B cell (primary cell): ENCODE data around the gene RSPO3. TPM values are rescaled to one million over a fixed set of nuclear protein-coding genes. Genes with fewer than 3 reads are reported as not detected.

Source experiments
- ATAC-seq: fragments of 200-7000 bp; cut with Tn5 transposase; one replicate; pipeline ENCODE4 v1.10.0; 2021; ENCODE audit warnings: low read depth, mild to moderate bottlenecking, moderate number of reproducible peaks, moderate library complexity
- CTCF ChIA-PET: fragments of 350-600 bp; sonication (Branson Sonifier 250); formaldehyde crosslinking; loops from one replicate; lab custom pipeline; 2021; ENCODE audit warnings: antibody characterized with exemption, inconsistent platforms; lab: Charles Lee
- POLR2A ChIA-PET: fragments of 350-600 bp; sonication (Branson Sonifier 250); formaldehyde crosslinking; loops from one replicate; lab custom pipeline; 2021; ENCODE audit warnings: antibody characterized with exemption; lab: Charles Lee
- DNase-seq: peaks from one replicate; pipeline ENCODE4 v3.0.0; 2013
- H2AFZ ChIP-seq: 2 replicates; pipeline ENCODE4 v1.6.1; 2012; ENCODE audit warnings: mild to moderate bottlenecking, low read depth, low read length; ENCODE audit not compliant: insufficient read depth, poor library complexity, severe bottlenecking
- H3K27ac ChIP-seq, 2 donors: 1 replicate in 1 of 2; 2 replicates in 1 of 2; pipeline ENCODE4 v1.5.1; 2012 to 2013; ENCODE audit warnings: low read length in 2 of 2, mild to moderate bottlenecking in 2 of 2, moderate library complexity in 1 of 2
- H3K27me3 ChIP-seq, 4 experiments: fragments of 200-600 bp in 1 of 4; sonication (generic) in 1 of 4; replicated peaks in 1 of 4; 1 replicate in 2 of 4; 2 replicates in 2 of 4; pipeline versions ENCODE4 v1.6.1 to v1.7.0; 2013 to 2016; ENCODE audit warnings: low read length in 3 of 4, mild to moderate bottlenecking in 2 of 4, mixed read lengths in 1 of 4, moderate library complexity in 1 of 4; ENCODE audit not compliant: insufficient read depth in 4 of 4, control insufficient read depth in 3 of 4; ENCODE audit errors: control extremely low read depth in 1 of 4
- H3K36me3 ChIP-seq, 2 experiments: replicated peaks in 1 of 2; 1 replicate in 1 of 2; 2 replicates in 1 of 2; pipeline versions ENCODE4 v1.6.1 to v1.7.1; 2013; ENCODE audit warnings: low read length in 1 of 2; ENCODE audit not compliant: insufficient read depth in 2 of 2, control insufficient read depth in 1 of 2; ENCODE audit errors: control extremely low read depth in 1 of 2, extremely low read depth in 1 of 2
- H3K4me1 ChIP-seq, 2 donors: fragments of 200-600 bp in 1 of 2; sonication (generic) in 1 of 2; 1 replicate in 1 of 2; 2 replicates in 1 of 2; pipeline versions ENCODE4 v1.5.1 to v1.6.1; 2013 to 2017; ENCODE audit warnings: low read length in 2 of 2; ENCODE audit not compliant: control insufficient read depth in 2 of 2, insufficient read depth in 2 of 2
- H3K4me2 ChIP-seq: replicated peaks from 2 replicates; pipeline ENCODE3; 2012; ENCODE audit warnings: mild to moderate bottlenecking, low read depth, low read length; ENCODE audit not compliant: poor library complexity, severe bottlenecking
- H3K4me3 ChIP-seq, 5 experiments: fragments of 200-600 bp in 1 of 5; sonication (generic) in 1 of 5; 1 replicate in 3 of 5; 2 replicates in 2 of 5; pipeline versions ENCODE4 v1.5.1 to v1.7.0; 2011 to 2016; ENCODE audit warnings: low read length in 4 of 5, mild to moderate bottlenecking in 4 of 5, low read depth in 2 of 5, control low read depth in 1 of 5, moderate library complexity in 1 of 5; ENCODE audit not compliant: insufficient read depth in 1 of 5; ENCODE audit errors: control extremely low read depth in 1 of 5, extremely low read depth in 1 of 5
- H3K79me2 ChIP-seq: fragments of 200-600 bp; sonication (generic); one replicate; pipeline ENCODE4 v1.6.0; 2016; ENCODE audit warnings: low read length; ENCODE audit not compliant: control insufficient read depth, insufficient read depth
- H3K9ac ChIP-seq: fragments of 200-600 bp; sonication (generic); 2 replicates; pipeline ENCODE4 v1.6.1; 2017; ENCODE audit warnings: mild to moderate bottlenecking, low read length, moderate library complexity
- H3K9me3 ChIP-seq, 3 donors: one replicate each; pipeline versions ENCODE4 v1.6.1 to v1.7.1; 2013; ENCODE audit warnings: low read length in 2 of 3; ENCODE audit not compliant: control insufficient read depth in 2 of 3, insufficient read depth in 1 of 3; ENCODE audit errors: control extremely low read depth in 1 of 3
- H4K20me1 ChIP-seq: 2 replicates; pipeline ENCODE4 v1.6.0; 2012; ENCODE audit warnings: mild to moderate bottlenecking, low read length; ENCODE audit not compliant: insufficient read depth, control insufficient read depth, poor library complexity, severe bottlenecking
- H3K27ac Mint-ChIP-seq: one replicate; pipeline ENCODE4 v1.8.0; 2021; ENCODE audit warnings: mixed read lengths
- H3K27me3 Mint-ChIP-seq: one replicate; pipeline ENCODE4 v1.8.0; 2021; ENCODE audit warnings: mixed read lengths
- H3K4me1 Mint-ChIP-seq: one replicate; pipeline ENCODE4 v1.8.0; 2021; ENCODE audit warnings: mixed read lengths
- H3K4me3 Mint-ChIP-seq: one replicate; pipeline ENCODE4 v1.8.0; 2021; ENCODE audit warnings: mixed read lengths
- H3K9me3 Mint-ChIP-seq: one replicate; pipeline ENCODE4 v1.8.0; 2022; ENCODE audit warnings: mixed read lengths; ENCODE audit not compliant: insufficient read depth
- EZH2 ChIP-seq: IDR thresholded peaks from 2 replicates; pipeline ENCODE4 v1.6.1; 2012; ENCODE audit warnings: borderline replicate concordance, low read depth, mild to moderate bottlenecking, moderate library complexity, low read length; ENCODE audit not compliant: insufficient read depth, poor library complexity, severe bottlenecking
- WGBS: methylation state at CpG from one replicate; pipeline ENCODE4 v1.1.5; 2013; ENCODE audit warnings: missing lambda C conversion rate; ENCODE audit not compliant: insufficient coverage; 5-methylcytosine and 5-hydroxymethylcytosine counted together
- intact Hi-C: fragments of 100-400 bp; cut with micrococcal nuclease; formaldehyde crosslinking; loops from one replicate; pipeline ENCODE4 v1.10.0; 2022
- polyA plus RNA-seq: library from polyadenylated mRNA; depleted of rRNA; stranded (reverse); fragments of >200 nt; gene quantifications from 2 replicates; pipeline ENCODE4 v1.2.3, GENCODE V29; 2012
- total RNA-seq, 2 donors: library from RNA; stranded (reverse); fragments of 120-200 nt in 1 of 2; gene quantifications; 1 replicate in 1 of 2; 2 replicates in 1 of 2; pipeline versions ENCODE4 v1.2.3 to v1.2.4, GENCODE V29; 2013 to 2022
- TF ChIP-seq, protein P1 (sequence below): fragments of 200-600 bp; IDR thresholded peaks from one replicate; pipeline ENCODE4 v1.8.0; 2022; ENCODE audit warnings: antibody characterized with exemption, mild to moderate bottlenecking

RSPO3 gene
- total and polyA plus RNA-seq, 2 donors (not counting 1 experiment from before 2014, with no cell fraction given), result not detected

GRCh38 chr6:127117979-127118297 lies 533 bp upstream of the RSPO3 start:
- peaks cover 0 to 30% (median 23%) of the 10 kb centered on the region in 4 experiments for H3K27me3 ChIP-seq
- H3K9ac ChIP-seq, result no peak overlapping the region
- peaks cover 24 to 30% of the 10 kb centered on the region in 2 donors for H3K4me1 ChIP-seq
- no peak overlapping the region for H3K4me3 ChIP-seq
- WGBS, result 4% methylated on average over 18 of the region's 19 CpGs
- no peak for ATAC-seq
- no peak overlapping the region for H3K27ac Mint-ChIP-seq
- H3K9me3 ChIP-seq, result peaks cover 0 to 12% (median 0%) of the 10 kb centered on the region in 3 donors
- H3K4me1 Mint-ChIP-seq, result peaks cover 27% of the 10 kb centered on the region
- no peaks in the 10 kb centered on the region for H3K9me3 Mint-ChIP-seq
- ChIA-PET CTCF (no interaction called here), POLR2A (no interaction called here)
- intact Hi-C loops, result no loop called here
- TF ChIP-seq, protein P1, sequence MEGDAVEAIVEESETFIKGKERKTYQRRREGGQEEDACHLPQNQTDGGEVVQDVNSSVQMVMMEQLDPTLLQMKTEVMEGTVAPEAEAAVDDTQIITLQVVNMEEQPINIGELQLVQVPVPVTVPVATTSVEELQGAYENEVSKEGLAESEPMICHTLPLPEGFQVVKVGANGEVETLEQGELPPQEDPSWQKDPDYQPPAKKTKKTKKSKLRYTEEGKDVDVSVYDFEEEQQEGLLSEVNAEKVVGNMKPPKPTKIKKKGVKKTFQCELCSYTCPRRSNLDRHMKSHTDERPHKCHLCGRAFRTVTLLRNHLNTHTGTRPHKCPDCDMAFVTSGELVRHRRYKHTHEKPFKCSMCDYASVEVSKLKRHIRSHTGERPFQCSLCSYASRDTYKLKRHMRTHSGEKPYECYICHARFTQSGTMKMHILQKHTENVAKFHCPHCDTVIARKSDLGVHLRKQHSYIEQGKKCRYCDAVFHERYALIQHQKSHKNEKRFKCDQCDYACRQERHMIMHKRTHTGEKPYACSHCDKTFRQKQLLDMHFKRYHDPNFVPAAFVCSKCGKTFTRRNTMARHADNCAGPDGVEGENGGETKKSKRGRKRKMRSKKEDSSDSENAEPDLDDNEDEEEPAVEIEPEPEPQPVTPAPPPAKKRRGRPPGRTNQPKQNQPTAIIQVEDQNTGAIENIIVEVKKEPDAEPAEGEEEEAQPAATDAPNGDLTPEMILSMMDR, result no peak
- no peak for TF ChIP-seq EZH2
- H3K4me2 ChIP-seq, result peak overlapping the region; percentile 25
- peak overlapping the region; percentile 23 for H3K4me3 Mint-ChIP-seq
- H4K20me1 ChIP-seq, result no peaks in the 10 kb centered on the region
- no peaks in the 10 kb centered on the region for H3K79me2 ChIP-seq
- DNase-seq, result no peak
- H2AFZ ChIP-seq, result no peak overlapping the region
- no peaks in the 10 kb centered on the region for H3K36me3 ChIP-seq
- H3K27ac ChIP-seq, result no peak overlapping the region
- peaks cover 54% of the 10 kb centered on the region for H3K27me3 Mint-ChIP-seq

DNA sequence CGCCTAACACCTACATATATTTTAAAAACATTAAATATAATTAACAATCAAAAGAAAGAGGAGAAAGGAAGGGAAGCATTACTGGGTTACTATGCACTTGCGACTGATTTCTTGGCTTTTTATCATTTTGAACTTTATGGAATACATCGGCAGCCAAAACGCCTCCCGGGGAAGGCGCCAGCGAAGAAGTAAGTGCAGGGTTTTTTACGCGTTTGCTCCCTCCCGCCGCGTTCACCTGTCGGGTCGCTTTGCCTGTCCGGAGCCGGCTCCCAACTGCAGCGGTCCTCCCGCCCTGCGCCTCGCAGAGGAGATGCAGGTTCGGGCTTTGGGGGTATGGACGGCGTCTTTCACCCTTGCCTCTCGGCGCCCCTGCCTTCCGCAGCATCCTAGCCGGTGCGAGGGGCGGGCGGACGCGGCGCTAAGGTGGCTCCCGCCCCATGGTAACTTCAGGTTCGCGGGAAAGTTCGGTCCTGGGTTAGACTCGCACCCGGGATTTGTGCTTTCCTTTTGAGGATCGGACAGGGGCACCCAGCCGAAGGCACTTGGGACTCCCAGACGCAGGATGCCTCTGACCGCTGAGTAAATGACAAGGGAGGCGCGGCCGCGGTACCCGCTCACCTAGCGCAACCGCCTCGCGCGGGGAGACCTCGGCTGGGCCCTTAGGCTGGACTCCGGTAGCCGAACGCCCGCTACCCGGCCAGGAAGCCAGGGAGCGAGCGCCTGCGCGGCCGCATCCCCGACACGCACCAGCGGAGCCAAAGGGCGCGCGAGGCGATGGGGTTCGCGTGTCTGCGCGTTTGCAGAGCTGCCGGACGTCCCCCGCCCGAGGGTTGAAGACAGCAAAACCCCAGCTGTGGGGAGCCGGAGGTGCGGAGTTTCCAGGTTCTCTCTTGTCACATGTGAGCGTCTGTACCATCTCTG lies 891 bp downstream of the RSPO3 start:
- intact Hi-C loops, result no loop called here
- Histone ChIP-seq H3K27me3 (peaks cover 0 to 30% (median 25%) of the 10 kb centered on the region in 4 experiments), H3K79me2 (no peaks in the 10 kb centered on the region), H3K4me1 (peaks cover 24 to 30% of the 10 kb centered on the region in 2 donors), H3K4me2 (peak overlapping the region; percentile 72), H3K4me3 (peak overlapping the region in 3 of 5 experiments; percentile 32 to 48 (median 40)), H3K9me3 (peaks cover 0 to 12% (median 0%) of the 10 kb centered on the region in 3 donors), H2AFZ (peak overlapping the region; percentile 42), H4K20me1 (no peaks in the 10 kb centered on the region), H3K36me3 (no peaks in the 10 kb centered on the region), H3K9ac (peak overlapping the region; percentile 45), H3K27ac (no peak overlapping the region)
- DNase-seq, result peak; percentile 20
- CTCF ChIA-PET, result no interaction called here
- TF ChIP-seq, protein P1, result no peak
- no peak for TF ChIP-seq EZH2
- H3K4me3 Mint-ChIP-seq, result peak overlapping the region; percentile 83
- peaks cover 56% of the 10 kb centered on the region for H3K27me3 Mint-ChIP-seq
- POLR2A ChIA-PET, result no interaction called here
- WGBS, result 1% methylated on average over 80 of the region's 82 CpGs
- H3K4me1 Mint-ChIP-seq, result peaks cover 27% of the 10 kb centered on the region
- H3K27ac Mint-ChIP-seq, result no peak overlapping the region
- no peaks in the 10 kb centered on the region for H3K9me3 Mint-ChIP-seq
- ATAC-seq, result no peak
